ENCODE results near the gene LRRC7.

DNA sequence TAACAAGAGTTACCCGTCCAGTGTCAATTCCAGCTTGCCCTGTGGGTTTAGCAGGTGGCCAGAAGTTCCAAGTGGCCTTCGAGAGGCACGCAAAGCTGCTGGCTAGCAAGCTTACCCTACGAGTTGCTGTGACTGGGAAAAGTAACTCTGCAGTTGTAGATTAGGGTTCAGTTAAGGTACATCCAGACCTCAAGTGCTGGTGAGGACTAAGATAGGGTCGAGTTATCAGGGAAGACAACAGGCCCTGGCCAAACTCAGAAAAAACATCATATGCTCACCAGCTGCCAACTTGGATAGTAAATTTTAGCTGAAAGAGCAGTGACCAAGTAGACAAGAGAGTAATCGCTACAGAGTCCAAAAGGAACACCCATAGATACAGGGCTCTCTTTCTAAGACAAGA, 27.7 kb upstream of the LRRC7 start:
- TF ChIP-seq, protein P1, sequence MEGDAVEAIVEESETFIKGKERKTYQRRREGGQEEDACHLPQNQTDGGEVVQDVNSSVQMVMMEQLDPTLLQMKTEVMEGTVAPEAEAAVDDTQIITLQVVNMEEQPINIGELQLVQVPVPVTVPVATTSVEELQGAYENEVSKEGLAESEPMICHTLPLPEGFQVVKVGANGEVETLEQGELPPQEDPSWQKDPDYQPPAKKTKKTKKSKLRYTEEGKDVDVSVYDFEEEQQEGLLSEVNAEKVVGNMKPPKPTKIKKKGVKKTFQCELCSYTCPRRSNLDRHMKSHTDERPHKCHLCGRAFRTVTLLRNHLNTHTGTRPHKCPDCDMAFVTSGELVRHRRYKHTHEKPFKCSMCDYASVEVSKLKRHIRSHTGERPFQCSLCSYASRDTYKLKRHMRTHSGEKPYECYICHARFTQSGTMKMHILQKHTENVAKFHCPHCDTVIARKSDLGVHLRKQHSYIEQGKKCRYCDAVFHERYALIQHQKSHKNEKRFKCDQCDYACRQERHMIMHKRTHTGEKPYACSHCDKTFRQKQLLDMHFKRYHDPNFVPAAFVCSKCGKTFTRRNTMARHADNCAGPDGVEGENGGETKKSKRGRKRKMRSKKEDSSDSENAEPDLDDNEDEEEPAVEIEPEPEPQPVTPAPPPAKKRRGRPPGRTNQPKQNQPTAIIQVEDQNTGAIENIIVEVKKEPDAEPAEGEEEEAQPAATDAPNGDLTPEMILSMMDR (IDR thresholded peaks at IDR 0.05; ENCODE audit: poor library complexity, severe bottlenecking): no peak
- TF ChIP-seq REST (IDR thresholded peaks at IDR 0.05; ENCODE audit: borderline replicate concordance) (no peak), POLR2AphosphoS5 (IDR thresholded peaks at IDR 0.05) (no peak), EZH2 (IDR thresholded peaks at IDR 0.05; ENCODE audit: borderline replicate concordance, insufficient read depth, low read length, poor library complexity, severe bottlenecking) (no peak), EP300 (conservative IDR thresholded peaks at IDR 0.05; ENCODE audit: poor library complexity, severe bottlenecking) (no peak)

Measured in neural cell (in vitro differentiated cells).